ENCODE data around the gene TUBA1B.

Gene TUBA1B

DNA sequence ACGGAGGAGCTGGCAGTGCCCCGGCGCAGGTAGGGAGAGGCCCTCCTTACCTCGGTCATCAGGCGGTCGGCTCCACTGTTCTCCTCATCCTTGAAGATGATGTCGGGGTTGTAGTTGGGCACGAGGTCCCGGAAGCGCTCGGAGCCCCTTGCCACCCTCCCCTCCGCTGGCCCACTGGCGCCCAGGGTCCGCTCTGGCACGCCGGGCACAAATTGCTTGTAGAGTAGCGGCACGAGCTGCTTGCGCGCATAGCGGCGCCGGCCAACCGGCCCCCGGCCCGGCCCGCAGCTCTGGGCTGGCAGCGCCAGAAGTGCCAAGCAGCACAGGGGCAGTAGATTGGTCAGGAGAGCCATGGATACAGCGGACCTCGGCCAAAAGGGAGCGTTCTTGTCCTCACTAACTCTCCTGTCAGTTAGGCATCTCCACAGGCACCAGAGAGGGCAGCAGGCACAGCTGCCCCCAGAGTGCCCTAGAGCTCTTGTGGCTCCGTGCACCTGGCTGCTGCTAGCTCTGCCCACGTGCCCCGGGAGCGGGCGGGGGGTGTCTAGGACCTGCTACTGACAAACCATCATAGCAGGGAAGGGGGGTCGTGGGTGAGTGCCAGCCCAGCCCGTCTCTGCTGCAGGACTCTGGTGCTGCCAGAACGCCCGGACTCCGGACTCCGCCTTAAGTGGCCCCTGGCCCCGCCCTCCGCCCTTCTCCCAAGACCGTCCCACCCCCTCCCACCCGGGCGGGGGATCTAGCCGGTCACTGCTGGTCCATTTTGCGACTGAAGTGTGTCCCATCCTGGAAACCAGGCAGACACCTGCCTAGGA is 36.8 kb downstream of the TUBA1B start, which contains the start of gene DHH:
Gene DHH, minus strand, starts transcription at position 642 of the 815 bp plus-strand sequence. Its CDS starts 289 bp downstream, at position 353.
- ChIA-PET POLR2A (interaction anchor here (1.0 to 4.8 kb wide), 3 partner anchors 16 to 36 kb away, joined by 3 to 28 read pairs (median 12); partner anchors contain the start of genes LMBR1L, RHEBL1 and TUBA1B), CTCF (interaction anchor here (0.6 to 5.0 kb wide), 11 partner anchors 8 to 170 kb away, joined by 3 to 74 read pairs (median 3); partner anchors contain the start of gene TUBA1B)
- Histone ChIP-seq H3K4me3 (ENCODE audit: low read depth, low read length) (no peak within 1 kb of the TSS), H3K27ac (ENCODE audit: extremely low read depth, low read depth, low read length) (no peak within 1 kb of the TSS), H3K9me3 (ENCODE audit: control insufficient read depth, insufficient read depth, low read depth, low read length) (no peaks in the 10 kb centered on the region), H3K4me1 (ENCODE audit: control insufficient read depth, insufficient read depth, low read length) (no peaks in the 10 kb centered on the region), H3K36me3 (ENCODE audit: control insufficient read depth in 2 of 2, insufficient read depth in 1 of 2, low read length in 2 of 2) (peaks cover 5 to 38% of the 10 kb centered on the region in 2 experiments; a peak in 2 of 3 replicates)
- TF ChIP-seq WT1 (tag by site-specific recombination; IDR thresholded peaks at IDR 0.05) (no peak), ZNF335 (tag by site-specific recombination; conservative IDR thresholded peaks at IDR 0.05) (no peak), ZNF324 (tag by site-specific recombination; IDR thresholded peaks at IDR 0.05) (no peak), ZEB2 (tag by site-specific recombination; IDR thresholded peaks at IDR 0.05) (no peak), YY1 (tag by site-specific recombination; IDR thresholded peaks at IDR 0.05) (no peak), ZBTB7A (tag by site-specific recombination; IDR thresholded peaks at IDR 0.05; ENCODE audit: low read depth) (no peak), KLF1 (tag by site-specific recombination; IDR thresholded peaks at IDR 0.05) (peak; percentile 68), ZNF19 (tag by site-specific recombination; IDR thresholded peaks at IDR 0.05; ENCODE audit: low read depth) (no peak), ZIC2 (tag by site-specific recombination; IDR thresholded peaks at IDR 0.05) (no peak), ZNF341 (tag by site-specific recombination; IDR thresholded peaks at IDR 0.05; ENCODE audit: low read depth) (peak; percentile 57), ZFHX2 (tag by site-specific recombination; conservative IDR thresholded peaks at IDR 0.05) (no peak), ZNF707 (tag by site-specific recombination; IDR thresholded peaks at IDR 0.05) (no peak)
- TF ChIP-seq, protein P1, sequence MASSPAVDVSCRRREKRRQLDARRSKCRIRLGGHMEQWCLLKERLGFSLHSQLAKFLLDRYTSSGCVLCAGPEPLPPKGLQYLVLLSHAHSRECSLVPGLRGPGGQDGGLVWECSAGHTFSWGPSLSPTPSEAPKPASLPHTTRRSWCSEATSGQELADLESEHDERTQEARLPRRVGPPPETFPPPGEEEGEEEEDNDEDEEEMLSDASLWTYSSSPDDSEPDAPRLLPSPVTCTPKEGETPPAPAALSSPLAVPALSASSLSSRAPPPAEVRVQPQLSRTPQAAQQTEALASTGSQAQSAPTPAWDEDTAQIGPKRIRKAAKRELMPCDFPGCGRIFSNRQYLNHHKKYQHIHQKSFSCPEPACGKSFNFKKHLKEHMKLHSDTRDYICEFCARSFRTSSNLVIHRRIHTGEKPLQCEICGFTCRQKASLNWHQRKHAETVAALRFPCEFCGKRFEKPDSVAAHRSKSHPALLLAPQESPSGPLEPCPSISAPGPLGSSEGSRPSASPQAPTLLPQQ (tag by site-specific recombination; IDR thresholded peaks at IDR 0.05) = no peak
- TF ChIP-seq, protein P2, sequence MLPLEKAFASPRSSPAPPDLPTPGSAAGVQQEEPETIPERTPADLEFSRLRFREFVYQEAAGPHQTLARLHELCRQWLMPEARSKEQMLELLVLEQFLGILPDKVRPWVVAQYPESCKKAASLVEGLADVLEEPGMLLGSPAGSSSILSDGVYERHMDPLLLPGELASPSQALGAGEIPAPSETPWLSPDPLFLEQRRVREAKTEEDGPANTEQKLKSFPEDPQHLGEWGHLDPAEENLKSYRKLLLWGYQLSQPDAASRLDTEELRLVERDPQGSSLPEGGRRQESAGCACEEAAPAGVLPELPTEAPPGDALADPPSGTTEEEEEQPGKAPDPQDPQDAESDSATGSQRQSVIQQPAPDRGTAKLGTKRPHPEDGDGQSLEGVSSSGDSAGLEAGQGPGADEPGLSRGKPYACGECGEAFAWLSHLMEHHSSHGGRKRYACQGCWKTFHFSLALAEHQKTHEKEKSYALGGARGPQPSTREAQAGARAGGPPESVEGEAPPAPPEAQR (tag by site-specific recombination; IDR thresholded peaks at IDR 0.05) = no peak
- TF ChIP-seq, protein P3, sequence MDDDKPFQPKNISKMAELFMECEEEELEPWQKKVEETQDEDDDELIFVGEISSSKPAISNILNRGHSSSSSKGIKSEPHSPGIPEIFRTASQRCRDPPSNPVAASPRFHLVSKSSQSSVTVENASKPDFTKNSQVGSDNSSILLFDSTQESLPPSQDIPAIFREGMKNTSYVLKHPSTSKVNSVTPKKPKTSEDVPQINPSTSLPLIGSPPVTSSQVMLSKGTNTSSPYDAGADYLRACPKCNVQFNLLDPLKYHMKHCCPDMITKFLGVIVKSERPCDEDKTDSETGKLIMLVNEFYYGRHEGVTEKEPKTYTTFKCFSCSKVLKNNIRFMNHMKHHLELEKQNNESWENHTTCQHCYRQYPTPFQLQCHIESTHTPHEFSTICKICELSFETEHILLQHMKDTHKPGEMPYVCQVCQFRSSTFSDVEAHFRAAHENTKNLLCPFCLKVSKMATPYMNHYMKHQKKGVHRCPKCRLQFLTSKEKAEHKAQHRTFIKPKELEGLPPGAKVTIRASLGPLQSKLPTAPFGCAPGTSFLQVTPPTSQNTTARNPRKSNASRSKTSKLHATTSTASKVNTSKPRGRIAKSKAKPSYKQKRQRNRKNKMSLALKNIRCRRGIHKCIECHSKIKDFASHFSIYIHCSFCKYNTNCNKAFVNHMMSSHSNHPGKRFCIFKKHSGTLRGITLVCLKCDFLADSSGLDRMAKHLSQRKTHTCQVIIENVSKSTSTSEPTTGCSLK (tag by site-specific recombination; IDR thresholded peaks at IDR 0.05) = no peak
- TF ChIP-seq, protein P4, sequence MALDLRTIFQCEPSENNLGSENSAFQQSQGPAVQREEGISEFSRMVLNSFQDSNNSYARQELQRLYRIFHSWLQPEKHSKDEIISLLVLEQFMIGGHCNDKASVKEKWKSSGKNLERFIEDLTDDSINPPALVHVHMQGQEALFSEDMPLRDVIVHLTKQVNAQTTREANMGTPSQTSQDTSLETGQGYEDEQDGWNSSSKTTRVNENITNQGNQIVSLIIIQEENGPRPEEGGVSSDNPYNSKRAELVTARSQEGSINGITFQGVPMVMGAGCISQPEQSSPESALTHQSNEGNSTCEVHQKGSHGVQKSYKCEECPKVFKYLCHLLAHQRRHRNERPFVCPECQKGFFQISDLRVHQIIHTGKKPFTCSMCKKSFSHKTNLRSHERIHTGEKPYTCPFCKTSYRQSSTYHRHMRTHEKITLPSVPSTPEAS (tag by site-specific recombination; IDR thresholded peaks at IDR 0.05) = no peak

DNA sequence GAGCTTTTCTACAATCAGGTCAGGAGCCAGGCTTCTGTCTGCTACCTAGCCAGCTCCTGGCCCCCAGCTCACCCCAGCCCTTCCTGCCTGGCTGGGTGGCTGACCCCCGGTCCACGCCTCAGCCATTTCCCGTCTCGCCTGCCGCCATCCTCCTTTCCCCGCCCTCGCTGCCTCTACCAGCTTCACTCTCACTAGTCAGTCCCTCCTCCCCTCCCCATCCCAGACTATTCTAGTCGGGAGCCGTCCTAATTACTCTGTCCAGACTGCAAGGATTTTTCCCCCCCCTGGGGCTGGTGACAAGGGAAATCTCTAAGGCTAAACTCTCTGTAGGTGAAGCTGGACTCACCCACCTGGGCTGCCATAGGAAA is 37.4 kb downstream of the TUBA1B start:
- Histone ChIP-seq H3K4me3 (ENCODE audit: low read depth, low read length) (no peak overlapping the region), H3K36me3 (ENCODE audit: control insufficient read depth in 2 of 2, insufficient read depth in 1 of 2, low read length in 2 of 2) (peaks cover 3 to 33% of the 10 kb centered on the region in 2 experiments; a peak in 2 of 3 replicates), H3K27ac (ENCODE audit: extremely low read depth, low read depth, low read length) (no peak overlapping the region), H3K4me1 (ENCODE audit: control insufficient read depth, insufficient read depth, low read length) (no peaks in the 10 kb centered on the region), H3K9me3 (ENCODE audit: control insufficient read depth, insufficient read depth, low read depth, low read length) (no peaks in the 10 kb centered on the region)
- POLR2A ChIA-PET = interaction anchor here (0.5 to 4.8 kb wide), 3 partner anchors 17 to 420 kb away, joined by 3 to 28 read pairs (median 12); partner anchors contain the start of genes LMBR1L and TUBA1B
- CTCF ChIA-PET = interaction anchor here (0.6 to 5.0 kb wide), 7 partner anchors 10 to 98 kb away, joined by 3 to 74 read pairs (median 7); partner anchors contain the start of gene TUBA1B
- no peak for TF ChIP-seq ZNF157 (tag by site-specific recombination; IDR thresholded peaks at IDR 0.05)
- TF ChIP-seq ZNF555 (tag by site-specific recombination; conservative IDR thresholded peaks at IDR 0.05) = no peak
- TF ChIP-seq ZNF791 (tag by site-specific recombination; IDR thresholded peaks at IDR 0.05) = no peak
- TF ChIP-seq, protein P5, sequence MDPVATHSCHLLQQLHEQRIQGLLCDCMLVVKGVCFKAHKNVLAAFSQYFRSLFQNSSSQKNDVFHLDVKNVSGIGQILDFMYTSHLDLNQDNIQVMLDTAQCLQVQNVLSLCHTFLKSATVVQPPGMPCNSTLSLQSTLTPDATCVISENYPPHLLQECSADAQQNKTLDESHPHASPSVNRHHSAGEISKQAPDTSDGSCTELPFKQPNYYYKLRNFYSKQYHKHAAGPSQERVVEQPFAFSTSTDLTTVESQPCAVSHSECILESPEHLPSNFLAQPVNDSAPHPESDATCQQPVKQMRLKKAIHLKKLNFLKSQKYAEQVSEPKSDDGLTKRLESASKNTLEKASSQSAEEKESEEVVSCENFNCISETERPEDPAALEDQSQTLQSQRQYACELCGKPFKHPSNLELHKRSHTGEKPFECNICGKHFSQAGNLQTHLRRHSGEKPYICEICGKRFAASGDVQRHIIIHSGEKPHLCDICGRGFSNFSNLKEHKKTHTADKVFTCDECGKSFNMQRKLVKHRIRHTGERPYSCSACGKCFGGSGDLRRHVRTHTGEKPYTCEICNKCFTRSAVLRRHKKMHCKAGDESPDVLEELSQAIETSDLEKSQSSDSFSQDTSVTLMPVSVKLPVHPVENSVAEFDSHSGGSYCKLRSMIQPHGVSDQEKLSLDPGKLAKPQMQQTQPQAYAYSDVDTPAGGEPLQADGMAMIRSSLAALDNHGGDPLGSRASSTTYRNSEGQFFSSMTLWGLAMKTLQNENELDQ (tag by site-specific recombination; IDR thresholded peaks at IDR 0.05; ENCODE audit: low read depth) = no peak
- no peak for TF ChIP-seq KLF10 (tag by site-specific recombination; IDR thresholded peaks at IDR 0.05)
- TF ChIP-seq MYNN (tag by site-specific recombination; IDR thresholded peaks at IDR 0.05; ENCODE audit: borderline replicate concordance) = no peak
- no peak for TF ChIP-seq ZNF350 (tag by site-specific recombination; IDR thresholded peaks at IDR 0.05)
- TF ChIP-seq ZNF202 (tag by site-specific recombination; IDR thresholded peaks at IDR 0.05; ENCODE audit: borderline replicate concordance) = no peak
